Glutamatergic neuron (in vitro differentiated cells): ENCODE measurements around the gene CITED1. TPM values are rescaled to one million over a fixed set of nuclear protein-coding genes. Genes with fewer than 3 reads are reported as not detected.

Source experiments
- DNase-seq: peaks from one replicate; pipeline ENCODE4 v3.0.0; 2022
- H3K27ac Mint-ChIP-seq: one replicate; pipeline ENCODE4 v1.8.0; 2020; ENCODE audit warnings: mild to moderate bottlenecking, mixed read lengths, inconsistent platforms; ENCODE audit not compliant: unreplicated experiment
- H3K27me3 Mint-ChIP-seq: one replicate; pipeline ENCODE4 v1.8.0; 2020; ENCODE audit warnings: mild to moderate bottlenecking, moderate library complexity, mixed read lengths, inconsistent platforms; ENCODE audit not compliant: unreplicated experiment
- H3K36me3 Mint-ChIP-seq: one replicate; pipeline ENCODE4 v1.8.0; 2020; ENCODE audit warnings: mild to moderate bottlenecking, mixed read lengths, inconsistent platforms; ENCODE audit not compliant: unreplicated experiment
- H3K4me1 Mint-ChIP-seq: one replicate; pipeline ENCODE4 v1.8.0; 2020; ENCODE audit warnings: mild to moderate bottlenecking, low read depth, mixed read lengths, inconsistent platforms; ENCODE audit not compliant: unreplicated experiment
- H3K4me3 Mint-ChIP-seq: one replicate; pipeline ENCODE4 v1.8.0; 2020; ENCODE audit warnings: mild to moderate bottlenecking, mixed read lengths, inconsistent platforms; ENCODE audit not compliant: unreplicated experiment
- H3K9me3 Mint-ChIP-seq: one replicate; pipeline ENCODE4 v1.8.0; 2020; ENCODE audit warnings: mild to moderate bottlenecking, moderate library complexity, mixed read lengths, inconsistent platforms; ENCODE audit not compliant: unreplicated experiment
- CTCF ChIP-seq: fragments of 200-600 bp; sonication (generic); IDR thresholded peaks from one replicate; pipeline ENCODE4 v1.5.0; 2021; ENCODE audit not compliant: partially characterized antibody, unreplicated experiment
- total RNA-seq: library from RNA; stranded (reverse); fragmentation: NEBNext Ultra II Directional; extraction: Animal tissue kit (Norgen Biotek cat#: 25700); gene quantifications from one replicate; pipeline ENCODE4 v1.2.1, GENCODE V29; 2021; ENCODE audit not compliant: unreplicated experiment

CITED1 gene
- total RNA-seq, 1 donor from 2014 or later, result 42.7 TPM

GRCh38 chrX:72280321-72280845 is 25.3 kb downstream of the CITED1 start:
- no peak for DNase-seq
- no peak overlapping the region for H3K4me3 Mint-ChIP-seq
- H3K4me1 Mint-ChIP-seq, result peaks cover 4% of the 10 kb centered on the region
- no peaks in the 10 kb centered on the region for H3K9me3 Mint-ChIP-seq
- H3K27ac Mint-ChIP-seq, result no peak overlapping the region
- TF ChIP-seq CTCF, result no peak
- no peaks in the 10 kb centered on the region for H3K27me3 Mint-ChIP-seq
- no peaks in the 10 kb centered on the region for H3K36me3 Mint-ChIP-seq

GRCh38 chrX:72276478-72276953 is 29.2 kb downstream of the CITED1 start:
- Mint-ChIP-seq H3K27ac (peak overlapping the region; percentile 80), H3K4me1 (peaks cover 12% of the 10 kb centered on the region), H3K27me3 (no peaks in the 10 kb centered on the region), H3K9me3 (no peaks in the 10 kb centered on the region), H3K36me3 (no peaks in the 10 kb centered on the region), H3K4me3 (peak overlapping the region; percentile 84)
- TF ChIP-seq CTCF, result no peak
- DNase-seq, result no peak

- H3K4me1 Mint-ChIP-seq, result peaks cover 12% of the 10 kb centered on the region
- TF ChIP-seq CTCF, result no peak
- no peaks in the 10 kb centered on the region for H3K9me3 Mint-ChIP-seq
- no peak overlapping the region for H3K27ac Mint-ChIP-seq
- H3K27me3 Mint-ChIP-seq, result no peaks in the 10 kb centered on the region
- no peaks in the 10 kb centered on the region for H3K36me3 Mint-ChIP-seq
- no peak for DNase-seq
- peak overlapping the region; percentile 76 for H3K4me3 Mint-ChIP-seq
These were observed 31.2 kb downstream of the CITED1 start for GRCh38 chrX:72274526-72274925.

- no peaks in the 10 kb centered on the region for H3K36me3 Mint-ChIP-seq
- no peak for DNase-seq
- peaks cover 12% of the 10 kb centered on the region for H3K4me1 Mint-ChIP-seq
- no peaks in the 10 kb centered on the region for H3K27me3 Mint-ChIP-seq
- peak overlapping the region; percentile 48 for H3K4me3 Mint-ChIP-seq
- H3K27ac Mint-ChIP-seq, result peak overlapping the region; percentile 24
- no peaks in the 10 kb centered on the region for H3K9me3 Mint-ChIP-seq
- no peak for TF ChIP-seq CTCF
These were observed 32.0 kb downstream of the CITED1 start for GRCh38 chrX:72273718-72274117.

GRCh38 chrX:72272868-72273267 is 32.8 kb downstream of the CITED1 start:
- no peak for TF ChIP-seq CTCF
- H3K4me3 Mint-ChIP-seq, result no peak overlapping the region
- peaks cover 11% of the 10 kb centered on the region for H3K4me1 Mint-ChIP-seq
- no peak overlapping the region for H3K27ac Mint-ChIP-seq
- H3K36me3 Mint-ChIP-seq, result no peaks in the 10 kb centered on the region
- no peak for DNase-seq
- H3K9me3 Mint-ChIP-seq, result no peaks in the 10 kb centered on the region
- peaks cover under 1% of the 10 kb centered on the region for H3K27me3 Mint-ChIP-seq
